OCI-M2 (cell line): ENCODE measurements around the gene TCP11L1.
"Not testable (repeated sequence)": the region's sequence is repeated elsewhere in the genome, so short reads cannot be mapped to it uniquely, and the experiment has no call there.

Experiments used
- DNase-seq: peaks from one replicate; lab custom pipeline; 2025; ENCODE audit not compliant: unreplicated experiment; lab: John Stamatoyannopoulos, UW

Gene TCP11L1

DNA sequence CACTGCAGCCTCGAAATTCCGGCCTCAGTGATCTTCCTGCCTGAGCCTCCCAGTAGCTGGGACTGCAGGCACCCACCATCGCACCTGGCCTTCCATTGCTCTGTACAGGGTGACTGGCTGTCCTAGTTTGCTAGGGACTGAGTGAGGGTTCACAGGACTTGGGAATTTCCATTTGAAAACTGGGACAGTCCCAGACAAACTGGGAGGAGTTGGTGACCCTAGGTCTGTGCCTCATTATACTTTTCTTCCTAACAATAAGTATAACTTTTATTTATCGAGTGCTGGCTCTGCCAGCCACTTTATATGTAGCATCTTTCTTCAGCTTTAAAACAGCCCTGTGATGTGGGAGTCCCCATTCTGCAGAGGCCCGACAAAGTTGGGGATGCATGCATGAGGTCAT is 25.5 kb downstream of the TCP11L1 start:
- no peak for DNase-seq

DNA sequence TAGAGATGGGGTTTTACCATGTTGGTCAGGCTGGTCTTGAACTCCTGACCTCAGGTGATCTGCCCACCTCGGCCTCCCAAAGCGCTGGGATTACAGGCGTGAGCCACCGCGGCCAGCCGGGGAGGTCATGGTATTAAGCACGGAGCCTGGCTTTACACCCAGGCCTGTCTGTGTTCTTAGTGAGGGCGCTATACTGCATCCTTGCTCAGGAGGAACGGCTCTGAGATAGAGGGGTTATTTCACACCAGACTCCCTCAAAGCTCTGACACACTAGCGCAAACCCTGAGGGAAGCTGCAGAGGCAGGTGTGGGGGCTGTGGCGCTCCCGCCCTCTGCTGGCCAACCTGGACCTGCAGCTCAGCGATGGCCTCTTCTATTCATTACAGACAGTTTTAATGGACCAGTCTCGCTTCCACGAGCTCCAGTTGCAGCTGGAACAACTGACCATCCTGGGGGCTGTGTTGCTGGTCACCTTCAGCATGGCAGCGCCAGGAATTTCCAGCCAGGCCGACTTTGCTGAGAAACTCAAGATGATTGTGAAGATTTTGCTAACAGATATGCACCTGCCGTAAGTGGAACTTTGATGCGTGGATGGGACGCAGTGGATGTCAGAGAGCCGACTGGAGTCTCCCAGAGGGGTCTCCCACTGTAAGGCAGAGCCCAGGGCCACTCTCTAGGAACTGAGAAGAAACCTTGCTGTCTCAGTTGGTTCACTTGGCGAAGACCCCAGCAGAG is 26.2 kb downstream of the TCP11L1 start:
- DNase-seq: no peak

DNA sequence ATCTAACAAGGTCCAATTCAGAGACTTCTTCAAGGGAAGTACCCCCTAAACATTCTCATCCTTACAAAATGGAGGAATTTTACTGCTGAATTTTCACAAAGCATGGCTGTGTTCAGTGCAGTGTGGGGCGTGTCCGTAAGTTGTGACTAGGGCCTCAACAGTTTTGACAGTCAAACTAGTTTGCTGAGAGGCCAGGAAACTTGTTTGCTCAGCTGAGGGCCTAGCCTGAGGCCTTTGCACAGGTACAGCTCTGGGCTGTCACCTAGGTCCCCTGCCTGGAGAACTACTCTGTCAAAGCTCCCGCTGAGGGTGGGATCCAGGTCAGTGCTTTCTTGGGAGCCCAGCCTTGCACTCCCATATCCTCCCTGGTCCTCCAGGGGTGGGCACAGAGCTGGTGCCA is 27.9 kb downstream of the TCP11L1 start:
- DNase-seq: no peak

DNA sequence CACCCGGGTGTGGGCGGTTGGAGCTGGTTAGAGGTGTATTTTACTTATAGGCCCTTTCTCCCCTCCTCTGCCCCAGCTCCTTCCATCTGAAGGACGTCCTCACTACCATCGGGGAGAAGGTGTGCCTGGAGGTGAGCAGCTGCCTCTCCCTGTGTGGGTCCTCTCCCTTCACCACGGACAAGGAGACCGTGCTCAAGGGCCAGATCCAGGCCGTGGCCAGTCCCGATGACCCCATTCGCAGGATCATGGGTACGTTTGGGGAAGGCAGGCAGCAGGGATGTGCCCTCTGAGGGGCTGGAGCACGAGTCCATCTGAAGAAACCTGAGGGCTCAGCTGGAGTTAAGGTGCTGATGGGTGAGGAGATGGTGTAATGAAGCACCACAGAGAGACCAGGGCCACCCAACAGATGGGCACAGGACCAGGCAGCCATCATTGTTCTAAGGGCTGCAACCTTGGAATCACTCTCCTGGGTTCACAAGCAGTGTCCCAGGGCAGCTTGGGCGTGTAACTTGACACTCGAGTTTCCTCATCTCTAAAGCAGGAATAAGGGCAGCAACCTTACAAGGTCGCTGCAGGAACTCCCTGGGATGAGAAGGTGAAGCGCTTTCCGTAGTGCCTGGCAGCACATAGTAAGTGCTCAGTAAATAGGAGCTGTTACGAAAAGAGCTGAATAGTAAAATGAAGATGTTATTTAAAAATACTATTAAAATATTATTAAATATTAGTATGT is 29.4 kb downstream of the TCP11L1 start:
- no peak for DNase-seq

DNA sequence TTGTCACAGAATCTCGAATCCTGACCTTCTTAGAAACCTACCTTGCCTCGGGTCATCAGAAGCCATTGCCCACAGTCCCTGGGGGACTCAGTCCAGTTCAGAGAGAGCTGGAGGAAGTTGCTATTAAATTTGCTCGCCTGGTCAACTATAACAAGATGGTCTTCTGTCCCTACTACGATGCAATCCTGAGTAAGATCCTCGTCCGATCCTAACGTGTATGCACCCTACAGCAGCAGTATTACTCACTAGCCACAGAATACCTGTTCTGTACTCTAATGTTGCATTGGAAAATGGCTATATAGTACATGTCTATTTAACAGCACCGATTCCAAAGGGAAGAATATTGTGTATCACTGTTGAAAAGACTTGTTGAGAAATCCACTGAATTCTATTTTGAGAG is 33.1 kb downstream of the TCP11L1 start:
- no peak for DNase-seq

DNA sequence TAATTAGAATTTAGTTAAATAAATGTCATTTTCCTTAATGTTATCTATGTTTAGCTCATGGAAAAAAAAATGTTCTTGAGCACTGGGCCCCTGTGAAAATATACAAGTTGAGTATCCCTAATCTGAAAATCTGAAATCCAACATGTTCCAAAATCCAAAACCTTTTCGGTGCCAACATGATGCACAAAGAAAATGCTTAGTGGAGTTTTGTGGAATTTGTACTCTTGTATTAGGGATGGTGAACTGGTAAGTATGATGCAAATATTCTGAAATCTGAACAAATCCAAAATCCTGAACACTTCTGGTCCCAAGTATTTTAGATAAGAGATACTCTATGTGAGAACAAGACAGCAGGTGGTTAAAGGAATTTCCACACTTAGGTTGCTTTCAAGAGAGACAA is 44.5 kb downstream of the TCP11L1 start:
- no peak for DNase-seq

DNA sequence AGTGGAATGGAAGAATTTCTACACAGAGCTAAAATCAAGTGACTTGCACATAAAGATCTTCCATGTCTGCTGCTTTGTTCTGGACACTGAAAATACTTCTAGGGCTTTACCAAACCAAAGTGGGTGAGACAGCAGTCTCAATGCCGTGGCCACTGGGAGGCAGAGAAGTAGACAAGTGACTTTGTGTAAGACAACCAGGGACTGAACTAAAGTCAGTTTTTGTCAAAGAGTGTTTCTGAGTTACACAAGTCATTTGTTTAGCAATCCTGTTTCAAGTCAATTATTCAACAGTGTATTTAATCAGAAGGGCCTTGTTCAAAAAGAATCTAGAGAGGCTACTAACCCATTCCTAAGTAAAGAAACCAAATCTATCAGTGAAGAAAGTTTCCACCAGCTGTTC is 46.6 kb downstream of the TCP11L1 start:
- no peak for DNase-seq

DNA sequence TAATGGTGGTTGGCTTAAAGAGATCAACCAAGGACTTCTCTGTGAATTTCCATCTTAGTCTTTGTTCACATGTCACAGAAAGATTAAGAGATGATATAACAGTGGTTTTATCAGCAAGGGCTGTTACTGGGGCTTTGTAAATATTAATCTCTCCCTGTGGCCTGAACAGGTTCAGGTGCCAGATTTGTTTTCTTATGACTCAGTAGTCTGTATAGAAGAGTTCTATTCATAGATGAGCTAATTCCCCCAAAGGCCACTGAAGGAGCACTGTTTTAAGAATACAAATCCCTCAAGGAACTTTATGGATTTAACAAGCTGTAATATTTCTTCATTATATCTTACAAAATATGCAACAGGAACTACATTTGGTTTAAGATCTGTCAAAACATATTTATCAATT is 50.4 kb downstream of the TCP11L1 start:
- no peak for DNase-seq

DNA sequence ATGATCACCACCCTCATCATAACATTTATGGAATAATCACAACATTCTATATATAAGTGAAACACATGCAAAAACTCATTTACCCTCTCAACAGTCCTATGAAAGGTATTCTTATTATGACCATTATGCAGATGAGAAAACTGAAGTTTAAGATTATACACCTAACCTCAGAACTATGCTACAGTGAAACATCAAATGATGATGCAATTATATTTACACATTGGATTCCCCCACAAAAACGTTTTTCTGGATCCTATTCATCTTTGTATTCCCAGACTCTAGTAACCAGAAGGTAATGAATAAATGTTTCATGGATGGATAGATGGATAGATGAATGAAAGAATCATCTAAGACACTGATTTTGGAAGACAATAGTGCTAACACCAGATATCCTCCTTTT is 54.8 kb downstream of the TCP11L1 start:
- DNase-seq: no peak

DNA sequence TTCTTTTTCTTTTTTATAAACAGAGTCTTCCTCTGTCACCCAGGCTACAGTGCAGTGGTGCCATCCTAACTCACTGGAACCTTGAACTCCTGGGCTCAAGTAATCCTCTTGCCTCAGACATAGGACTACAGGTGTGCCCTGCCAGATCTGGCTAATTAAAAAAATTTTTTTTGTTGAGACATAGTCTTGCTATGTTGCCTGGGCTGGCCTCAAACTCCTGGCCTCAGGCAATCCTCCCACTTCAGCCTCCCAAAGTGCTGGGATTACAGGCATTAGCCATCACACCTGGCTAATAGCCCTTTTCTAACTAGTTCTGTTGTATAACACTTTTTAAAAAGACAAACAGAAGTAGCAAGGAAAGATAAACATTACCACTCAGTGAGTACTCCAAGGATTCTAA is 64.5 kb downstream of the TCP11L1 start:
- DNase-seq: no peak

DNA sequence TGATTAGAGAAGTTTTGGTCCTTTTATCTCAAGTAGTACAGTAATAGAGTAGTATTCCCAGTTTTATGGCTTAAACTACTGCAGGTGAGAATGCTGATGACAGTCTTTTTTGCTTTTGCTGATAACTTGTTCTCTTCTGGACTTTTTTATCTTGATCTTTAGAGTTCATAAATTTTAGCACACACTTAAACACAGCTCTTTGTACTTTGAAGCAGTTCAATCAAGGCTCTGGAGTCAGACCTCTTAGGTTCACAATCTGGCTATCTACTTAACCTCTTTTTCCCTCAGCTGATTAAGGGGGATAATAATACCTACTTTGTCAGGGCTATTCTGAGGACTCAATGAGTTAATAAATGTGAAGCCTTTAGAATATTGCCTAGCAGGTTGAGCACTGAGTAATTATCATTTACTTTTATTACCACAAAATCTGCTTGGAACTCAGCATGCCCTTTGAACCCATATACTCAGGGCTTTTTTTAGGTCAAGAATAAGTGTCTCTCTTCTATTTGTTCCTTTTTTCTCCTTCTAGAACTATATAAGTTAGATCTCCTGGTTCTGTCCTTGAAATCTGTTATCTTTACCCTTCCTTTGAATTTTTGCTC is 70.0 kb downstream of the TCP11L1 start:
- no peak for DNase-seq

DNA sequence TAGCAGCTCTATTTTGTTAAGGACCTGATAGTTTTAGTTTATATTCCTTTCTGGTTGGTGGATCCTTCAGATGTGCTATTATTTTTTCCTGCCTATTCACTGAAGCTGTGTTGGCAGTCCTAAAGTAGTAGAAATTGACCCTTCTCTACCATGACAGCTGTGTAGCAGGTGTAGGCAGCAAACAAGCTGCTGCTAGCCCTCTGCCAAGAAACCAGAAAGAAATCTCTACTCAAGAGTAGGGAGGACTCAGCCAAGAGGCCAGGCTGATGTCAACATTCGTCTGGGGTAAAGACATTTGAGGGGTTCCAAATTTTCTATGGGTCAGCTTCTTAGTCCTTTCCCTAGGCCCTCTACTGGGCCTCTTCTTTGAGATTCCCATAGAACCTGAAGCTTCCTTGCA is 70.7 kb downstream of the TCP11L1 start:
- no peak for DNase-seq

DNA sequence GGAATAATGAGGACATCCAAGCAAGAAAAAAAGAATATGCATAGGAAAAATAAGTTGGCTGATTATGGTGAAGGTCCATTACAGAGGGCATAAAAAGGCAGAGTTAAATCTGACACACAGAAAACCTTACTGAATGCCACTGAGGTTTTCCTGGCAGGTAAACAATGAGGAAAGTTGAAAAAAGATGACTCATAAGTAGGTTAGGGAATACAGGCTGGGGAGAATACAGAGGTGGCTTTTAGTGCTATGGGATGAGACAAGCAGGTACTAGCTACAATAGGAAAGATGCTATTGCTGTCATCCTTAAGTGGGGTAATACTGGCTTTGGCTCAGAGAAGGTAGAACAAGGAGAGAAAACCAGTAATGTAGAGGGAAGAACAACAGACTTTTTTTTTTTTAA is 77.2 kb downstream of the TCP11L1 start:
- no peak for DNase-seq

DNA sequence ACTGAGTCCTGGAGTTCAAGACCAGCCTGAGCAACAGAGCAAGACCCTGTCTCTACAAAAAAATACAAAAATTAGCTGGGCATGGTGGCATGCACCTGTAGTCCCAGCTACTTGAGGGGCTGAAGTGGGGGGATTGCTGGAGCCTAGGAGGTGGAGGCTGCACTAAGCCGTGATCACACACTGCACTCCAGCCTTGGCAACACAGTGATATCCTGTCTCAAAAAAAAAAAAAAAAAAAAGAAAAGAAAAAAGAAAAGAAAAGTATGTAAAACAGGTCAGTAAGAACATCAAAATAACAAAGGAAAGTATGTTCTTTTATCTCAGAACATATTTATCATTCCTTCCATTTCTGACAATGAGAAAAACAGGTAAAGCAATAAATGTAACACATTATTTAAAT is 83.3 kb downstream of the TCP11L1 start:
- not testable (repeated sequence) for DNase-seq
